GM18907 (cell line): ENCODE results near the gene BNIP1.
"Not testable (repeated sequence)": the region's sequence is repeated elsewhere in the genome, so short reads cannot be mapped to it uniquely, and the experiment has no call there.

Experiments used
- ATAC-seq: cut with Tn5 transposase; IDR thresholded peaks from one replicate; pipeline ENCODE4 v1.9.1; 2021; ENCODE audit warnings: mild to moderate bottlenecking, moderate library complexity; ENCODE audit not compliant: unreplicated experiment

Gene BNIP1, protein sequence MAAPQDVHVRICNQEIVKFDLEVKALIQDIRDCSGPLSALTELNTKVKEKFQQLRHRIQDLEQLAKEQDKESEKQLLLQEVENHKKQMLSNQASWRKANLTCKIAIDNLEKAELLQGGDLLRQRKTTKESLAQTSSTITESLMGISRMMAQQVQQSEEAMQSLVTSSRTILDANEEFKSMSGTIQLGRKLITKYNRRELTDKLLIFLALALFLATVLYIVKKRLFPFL

GRCh38 chr5:173144200-173145176, at the start of gene BNIP1:
Gene BNIP1, plus strand, starts transcription at chr5:173144531. Its CDS starts 15 bp downstream, at chr5:173144546.
- ATAC-seq, result peak; percentile 91

GRCh38 chr5:173098787-173099186, 45.5 kb upstream of the BNIP1 start:
- ATAC-seq, result no peak

DNA sequence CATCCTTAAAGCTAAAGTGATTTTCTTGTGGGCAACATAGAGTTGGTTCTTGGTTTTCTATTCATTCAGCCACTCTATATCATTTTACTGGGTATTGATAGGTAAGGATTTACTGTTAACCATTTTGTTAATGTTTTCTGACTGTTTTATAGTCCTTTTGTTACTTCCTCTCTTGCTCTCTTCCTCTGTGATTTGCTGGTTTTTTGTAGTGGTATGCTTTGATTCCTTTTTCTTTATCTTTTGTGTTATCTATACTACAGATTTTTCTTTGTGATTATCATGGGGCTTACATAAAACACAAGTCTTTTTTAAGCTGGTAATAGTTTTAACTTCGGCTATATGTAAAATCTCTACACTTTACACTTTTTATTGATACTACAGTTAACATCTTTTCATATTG, 44.9 kb upstream of the BNIP1 start:
- no peak for ATAC-seq

DNA sequence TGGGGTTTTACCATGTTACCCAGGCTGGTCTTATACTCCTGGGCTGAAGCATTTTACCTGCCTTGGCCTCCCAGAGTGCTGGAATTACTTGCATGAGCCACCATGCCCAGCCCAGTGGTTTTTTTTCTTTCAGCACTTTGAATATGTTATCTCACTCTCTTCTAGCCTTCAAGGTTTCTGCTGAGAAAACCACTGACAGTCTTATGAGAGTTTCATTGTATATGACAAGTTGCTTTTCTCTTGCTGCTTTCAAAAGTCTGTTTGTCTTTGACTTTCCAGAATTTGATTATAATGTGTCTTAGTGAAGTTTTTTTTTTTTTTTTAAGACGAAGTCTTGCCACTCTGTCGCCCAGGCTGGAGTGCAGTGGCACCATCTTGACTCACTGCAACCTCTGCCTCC, 43.1 kb upstream of the BNIP1 start:
- ATAC-seq, result no peak

DNA sequence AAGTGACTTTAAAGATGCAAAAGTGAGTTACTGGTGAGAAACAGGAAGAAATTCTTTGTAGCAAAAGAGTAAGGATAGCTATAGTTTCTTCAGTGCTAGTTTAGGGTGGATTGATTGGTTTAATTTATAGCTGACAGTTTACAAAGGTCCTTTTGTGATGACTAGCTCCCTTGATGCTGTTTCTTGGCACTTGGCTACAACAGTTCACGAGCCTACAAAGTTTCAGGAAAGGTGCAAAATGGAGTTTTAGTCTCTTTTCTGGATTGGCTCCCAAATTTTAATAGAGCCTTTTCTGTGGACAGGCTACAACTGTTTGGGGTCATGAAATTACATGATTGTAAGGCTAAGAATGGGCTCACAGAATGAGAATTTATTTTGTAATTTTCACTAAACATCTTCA, 40.9 kb upstream of the BNIP1 start:
- ATAC-seq, result no peak

DNA sequence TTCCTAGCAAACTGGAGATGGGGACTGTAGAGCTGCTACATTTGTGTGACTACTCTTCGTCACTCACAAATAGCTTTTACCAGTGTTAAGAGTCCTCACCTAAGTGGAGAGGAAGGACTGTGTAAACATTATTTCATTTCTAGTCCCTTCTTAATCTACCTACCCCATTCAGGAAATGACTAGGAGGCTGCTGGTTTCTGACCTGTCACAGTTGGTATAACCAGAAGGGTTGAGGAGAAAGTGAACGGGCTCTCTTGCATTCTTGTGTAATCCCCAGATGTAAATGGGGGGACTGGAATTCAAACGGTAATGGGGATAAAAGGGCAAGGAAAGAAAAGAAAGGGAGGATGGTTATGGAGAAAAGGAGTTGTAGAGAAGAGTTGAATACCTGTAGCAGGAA, 35.4 kb upstream of the BNIP1 start:
- no peak for ATAC-seq

- no peak for ATAC-seq
Measured at GRCh38 chr5:173114536-173114935, 29.8 kb upstream of the BNIP1 start.

- ATAC-seq, result no peak
Measured at GRCh38 chr5:173119719-173120118, 24.6 kb upstream of the BNIP1 start.

DNA sequence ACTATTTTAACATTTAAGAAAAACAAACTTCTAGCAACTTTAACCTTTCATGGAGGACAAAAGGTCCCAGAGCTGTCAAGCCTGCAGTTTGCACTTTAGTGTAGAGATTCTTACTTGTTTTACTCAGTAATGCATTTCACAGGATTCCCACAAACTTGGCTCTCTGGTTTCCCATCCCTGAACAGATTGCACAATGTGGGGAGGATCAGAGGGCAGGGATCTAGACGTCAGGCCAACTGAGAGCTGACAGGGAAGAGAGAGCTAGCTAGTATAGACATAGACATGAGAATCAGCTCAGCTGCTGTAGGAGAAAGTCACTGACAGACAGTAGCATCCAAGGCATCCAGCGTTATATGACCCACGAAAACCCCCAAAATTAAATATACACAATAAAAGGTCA, 20.9 kb upstream of the BNIP1 start:
- ATAC-seq, result no peak

- not testable (repeated sequence) for ATAC-seq
Measured at GRCh38 chr5:173132166-173132565, 12.2 kb upstream of the BNIP1 start.

DNA sequence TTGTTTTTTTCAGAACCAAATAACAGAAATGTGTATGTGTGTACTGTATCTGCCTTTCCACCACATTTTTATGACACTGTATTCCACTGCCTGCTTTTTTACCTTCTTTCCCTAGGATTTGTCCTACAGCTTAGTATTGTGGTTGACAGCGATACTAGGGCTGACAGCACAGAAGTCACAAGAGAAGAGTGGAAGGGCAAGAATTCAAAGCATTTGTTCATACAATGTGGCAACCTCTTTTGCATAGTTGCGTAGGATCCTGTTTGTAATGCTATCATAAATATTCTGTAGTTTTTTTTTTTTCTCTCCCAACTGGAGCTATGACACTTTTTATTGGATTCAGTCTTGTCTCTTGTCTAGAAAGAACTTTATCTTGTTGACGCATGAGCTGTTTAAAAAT, 5.6 kb upstream of the BNIP1 start:
- no peak for ATAC-seq

DNA sequence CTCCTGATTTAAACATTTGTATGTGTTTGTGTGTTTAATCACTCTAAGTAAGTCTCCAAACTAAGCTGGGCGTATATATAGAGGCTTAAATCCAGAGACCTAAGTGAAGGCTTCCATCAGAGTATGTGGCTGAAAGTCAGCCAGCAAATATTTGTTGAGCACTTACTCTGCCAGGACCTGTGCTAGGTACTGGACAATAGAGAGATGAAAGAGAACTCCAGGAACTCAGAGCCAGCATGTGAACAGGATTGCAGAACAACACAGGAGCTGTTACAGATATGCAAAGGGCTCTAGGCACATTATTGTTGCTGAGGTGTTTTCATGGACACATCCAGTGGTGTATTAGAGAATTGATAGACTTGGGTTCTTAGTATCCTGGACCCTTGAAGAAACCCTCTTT, 4.7 kb upstream of the BNIP1 start:
- no peak for ATAC-seq

- ATAC-seq, result no peak
Measured at GRCh38 chr5:173140769-173141168, 3.6 kb upstream of the BNIP1 start.

DNA sequence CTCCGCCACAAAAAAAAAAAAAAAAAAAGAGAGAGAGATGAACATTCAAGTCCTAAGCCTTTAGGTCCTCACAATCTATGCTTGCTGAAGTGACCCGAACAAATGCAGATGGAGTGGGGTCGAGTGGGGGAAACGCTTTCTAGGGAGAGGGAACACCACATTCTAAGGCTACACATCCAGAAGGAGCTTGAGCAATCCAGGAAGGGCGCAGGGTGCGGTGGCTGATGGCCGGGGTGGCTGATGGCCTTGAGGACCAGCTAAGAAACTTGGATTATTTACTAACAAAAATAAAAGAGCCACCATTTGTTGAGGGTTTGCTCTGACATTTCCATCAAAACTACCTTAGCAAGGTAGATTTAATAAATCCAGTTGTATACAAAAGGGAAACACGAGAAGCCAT, 764 bp upstream of the BNIP1 start:
- no peak for ATAC-seq

DNA sequence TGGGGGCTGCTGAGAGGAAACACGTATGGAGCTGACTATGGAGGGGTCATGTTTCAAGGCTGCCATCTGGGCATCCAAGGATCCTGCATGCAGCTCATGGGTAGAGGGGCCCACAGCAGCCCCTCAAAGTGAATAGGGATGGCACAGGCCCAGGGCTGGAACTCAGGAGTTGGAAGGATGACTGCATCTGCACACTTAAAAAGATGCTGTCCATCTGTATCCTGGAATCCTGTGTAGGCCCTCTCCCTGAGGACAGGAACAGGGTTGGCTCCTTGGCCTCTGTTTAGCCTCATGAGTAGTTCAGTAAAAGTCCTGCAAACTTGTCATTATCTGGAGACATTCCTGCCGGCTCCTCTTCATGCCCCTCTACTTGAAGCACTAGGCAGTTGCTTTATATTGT, 4.0 kb downstream of the BNIP1 start:
- no peak for ATAC-seq

DNA sequence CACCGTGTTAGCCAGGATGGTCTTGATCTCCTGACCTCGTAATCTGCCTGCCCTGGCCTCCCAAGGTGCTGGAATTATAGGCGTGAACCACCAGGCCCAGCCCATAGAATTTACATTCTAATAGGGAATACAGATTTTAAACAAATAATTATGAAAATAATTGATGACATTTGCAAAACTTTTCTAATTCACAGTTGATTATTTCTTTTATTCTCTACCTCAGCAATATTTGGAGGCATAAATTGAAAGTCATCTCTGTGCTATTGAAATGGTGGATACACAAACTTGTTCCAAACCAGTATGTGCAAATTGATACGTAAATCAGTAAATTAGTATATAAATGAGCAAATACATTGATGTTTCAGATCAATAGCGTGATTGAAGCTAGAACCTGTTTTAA, 8.2 kb downstream of the BNIP1 start:
- no peak for ATAC-seq

GRCh38 chr5:173153842-173154241, 9.5 kb downstream of the BNIP1 start:
- no peak for ATAC-seq

GRCh38 chr5:173154619-173155018, 10.3 kb downstream of the BNIP1 start:
- not testable (repeated sequence) for ATAC-seq

DNA sequence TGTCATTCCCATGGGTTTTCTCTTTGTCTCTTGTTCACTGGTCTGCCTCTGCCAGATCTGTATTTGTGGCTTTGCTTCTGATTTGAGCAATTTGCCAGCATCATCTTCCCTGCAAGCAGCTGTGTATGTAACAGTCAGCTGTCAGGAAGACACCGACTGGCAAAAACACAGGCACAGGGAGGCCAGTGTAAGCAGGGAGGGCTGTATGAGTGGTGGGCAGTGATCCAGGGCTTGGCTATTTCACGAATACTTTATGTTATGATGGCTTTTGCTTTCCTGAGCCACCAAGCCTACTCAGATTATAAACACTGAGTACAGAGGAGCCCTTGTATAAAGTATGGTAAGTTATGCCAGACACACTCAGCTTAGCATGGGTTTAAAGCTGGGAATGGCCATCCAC, 11.6 kb downstream of the BNIP1 start:
- ATAC-seq, result no peak

GRCh38 chr5:173158366-173158765, 14.0 kb downstream of the BNIP1 start:
- ATAC-seq, result no peak

DNA sequence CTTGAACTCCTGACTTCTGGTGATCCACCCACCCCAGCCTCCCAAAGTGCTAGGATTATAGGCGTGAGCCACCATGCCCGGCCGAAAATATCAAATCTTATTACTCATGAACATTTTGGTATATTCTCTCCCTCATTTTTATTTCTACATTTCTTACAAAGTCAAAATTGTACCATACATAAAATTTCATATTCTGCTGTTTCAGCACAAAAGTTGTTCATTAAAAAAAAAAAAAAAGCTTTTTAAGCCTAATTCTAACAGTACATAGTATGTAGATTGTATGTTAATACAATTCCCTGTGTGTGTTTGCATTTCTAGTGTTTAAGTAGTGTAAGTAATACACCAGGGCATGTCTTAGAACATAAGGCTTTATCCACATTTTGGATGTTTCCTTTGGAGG, 14.9 kb downstream of the BNIP1 start:
- no peak for ATAC-seq

- ATAC-seq, result no peak
Measured at GRCh38 chr5:173161148-173161547, 16.8 kb downstream of the BNIP1 start.
